Activated T-cell treated with anti-CD3 and anti-CD28 coated beads, Interleukin-2, amount 50 U/mL, for 4 hours (primary cell): ENCODE measurements around the gene ZBTB5. TPM values are rescaled to one million over a fixed set of nuclear protein-coding genes. Genes with fewer than 3 reads are reported as not detected.
"Not testable (repeated sequence)": the region's sequence is repeated elsewhere in the genome, so short reads cannot be mapped to it uniquely, and the experiment has no call there.

ENCODE experiments used
- ATAC-seq, 2 donors: fragments of 200-7000 bp; cut with Tn5 transposase; one replicate each; pipeline ENCODE4 v1.10.0; 2021
- DNase-seq: peaks from one replicate; pipeline ENCODE4 v3.0.0-alpha.2; 2020
- H3K27me3 Mint-ChIP-seq: one replicate; pipeline ENCODE4 v1.8.0; 2021; ENCODE audit warnings: low read depth, mixed read lengths
- H3K36me3 Mint-ChIP-seq: one replicate; pipeline ENCODE4 v1.8.0; 2022; ENCODE audit warnings: mixed read lengths; ENCODE audit not compliant: insufficient read depth
- H3K4me1 Mint-ChIP-seq: one replicate; pipeline ENCODE4 v1.8.0; 2021; ENCODE audit warnings: low read depth, mixed read lengths
- H3K4me3 Mint-ChIP-seq: one replicate; pipeline ENCODE4 v1.8.0; 2021; ENCODE audit warnings: mild to moderate bottlenecking, moderate library complexity, mixed read lengths
- H3K9me3 Mint-ChIP-seq: one replicate; pipeline ENCODE4 v1.8.0; 2021; ENCODE audit warnings: mixed read lengths
- total RNA-seq, 3 donors: library from RNA; stranded (reverse); gene quantifications; one replicate each; pipeline ENCODE4 v1.2.1, GENCODE V29; 2021

ZBTB5 gene
- total RNA-seq, 3 donors from 2014 or later = 3.9 to 5.2 (median 5.2) TPM

GRCh38 chr9:37501957-37502596 is 36.8 kb upstream of the ZBTB5 start:
- Mint-ChIP-seq H3K4me1 (peaks cover 23% of the 10 kb centered on the region), H3K4me3 (no peak overlapping the region), H3K27me3 (no peaks in the 10 kb centered on the region), H3K36me3 (peaks cover 49% of the 10 kb centered on the region), H3K9me3 (no peaks in the 10 kb centered on the region)
- no peak for ATAC-seq
- no peak for DNase-seq

- DNase-seq (no peak), ATAC-seq (no peak)
- H3K4me3 Mint-ChIP-seq = no peak overlapping the region
- no peaks in the 10 kb centered on the region for H3K9me3 Mint-ChIP-seq
- H3K4me1 Mint-ChIP-seq = peaks cover 19% of the 10 kb centered on the region
- no peaks in the 10 kb centered on the region for H3K27me3 Mint-ChIP-seq
- H3K36me3 Mint-ChIP-seq = peaks cover 55% of the 10 kb centered on the region
Measured at GRCh38 chr9:37499297-37499696, 34.0 kb upstream of the ZBTB5 start.

GRCh38 chr9:37498457-37498856 is 33.2 kb upstream of the ZBTB5 start:
- ATAC-seq = no peak
- Mint-ChIP-seq H3K4me1 (peaks cover 12% of the 10 kb centered on the region), H3K9me3 (no peaks in the 10 kb centered on the region), H3K36me3 (peaks cover 53% of the 10 kb centered on the region), H3K27me3 (no peaks in the 10 kb centered on the region), H3K4me3 (no peak overlapping the region)
- no peak for DNase-seq

- no peak overlapping the region for H3K4me3 Mint-ChIP-seq
- ATAC-seq (no peak), DNase-seq (no peak)
- peaks cover 7% of the 10 kb centered on the region for H3K4me1 Mint-ChIP-seq
- peaks cover 57% of the 10 kb centered on the region for H3K36me3 Mint-ChIP-seq
- no peaks in the 10 kb centered on the region for H3K9me3 Mint-ChIP-seq
- H3K27me3 Mint-ChIP-seq = no peaks in the 10 kb centered on the region
Measured at GRCh38 chr9:37497320-37497719, 32.1 kb upstream of the ZBTB5 start.

GRCh38 chr9:37496020-37496419 is 30.8 kb upstream of the ZBTB5 start:
- Mint-ChIP-seq H3K4me3 (no peak overlapping the region), H3K4me1 (peaks cover 2% of the 10 kb centered on the region), H3K36me3 (peaks cover 53% of the 10 kb centered on the region), H3K9me3 (no peaks in the 10 kb centered on the region), H3K27me3 (no peaks in the 10 kb centered on the region)
- ATAC-seq (no peak), DNase-seq (no peak)

GRCh38 chr9:37495571-37495970 is 30.3 kb upstream of the ZBTB5 start:
- Mint-ChIP-seq H3K4me3 (no peak overlapping the region), H3K36me3 (peaks cover 53% of the 10 kb centered on the region), H3K9me3 (no peaks in the 10 kb centered on the region), H3K27me3 (no peaks in the 10 kb centered on the region), H3K4me1 (peaks cover 3% of the 10 kb centered on the region)
- ATAC-seq = no peak
- no peak for DNase-seq

GRCh38 chr9:37491939-37492338 is 26.7 kb upstream of the ZBTB5 start:
- Mint-ChIP-seq H3K36me3 (peaks cover 58% of the 10 kb centered on the region), H3K9me3 (no peaks in the 10 kb centered on the region), H3K27me3 (no peaks in the 10 kb centered on the region), H3K4me1 (peaks cover 23% of the 10 kb centered on the region), H3K4me3 (no peak overlapping the region)
- DNase-seq (no peak), ATAC-seq (no peak)

GRCh38 chr9:37486616-37487548 is 21.6 kb upstream of the ZBTB5 start:
- Mint-ChIP-seq H3K4me3 (peak overlapping the region; percentile 98), H3K36me3 (peaks cover 30% of the 10 kb centered on the region), H3K4me1 (peaks cover 35% of the 10 kb centered on the region), H3K9me3 (no peaks in the 10 kb centered on the region), H3K27me3 (peaks cover under 1% of the 10 kb centered on the region)
- ATAC-seq (no peak), DNase-seq (no peak)

GRCh38 chr9:37486256-37486615 is 21.0 kb upstream of the ZBTB5 start:
- H3K4me3 Mint-ChIP-seq = peak overlapping the region; percentile 98
- no peak for ATAC-seq
- H3K36me3 Mint-ChIP-seq = peaks cover 27% of the 10 kb centered on the region
- H3K4me1 Mint-ChIP-seq = peaks cover 35% of the 10 kb centered on the region
- no peaks in the 10 kb centered on the region for H3K9me3 Mint-ChIP-seq
- peaks cover 6% of the 10 kb centered on the region for H3K27me3 Mint-ChIP-seq
- DNase-seq = no peak

GRCh38 chr9:37485389-37486255 is 20.4 kb upstream of the ZBTB5 start, which contains the start of gene POLR1E:
Gene POLR1E, plus strand, starts transcription at chr9:37485948. Its CDS starts 100 bp downstream, at chr9:37486048.
- no peaks in the 10 kb centered on the region for H3K9me3 Mint-ChIP-seq
- peaks cover 6% of the 10 kb centered on the region for H3K27me3 Mint-ChIP-seq
- H3K36me3 Mint-ChIP-seq = peaks cover 23% of the 10 kb centered on the region
- H3K4me3 Mint-ChIP-seq = peak within 1 kb of the TSS; percentile 98
- ATAC-seq (peak; percentile 97 to 98), DNase-seq (peak; percentile 97)
- H3K4me1 Mint-ChIP-seq = peaks cover 34% of the 10 kb centered on the region

- Mint-ChIP-seq H3K4me1 (peaks cover 9% of the 10 kb centered on the region), H3K9me3 (no peaks in the 10 kb centered on the region), H3K27me3 (peaks cover 21% of the 10 kb centered on the region), H3K36me3 (no peaks in the 10 kb centered on the region), H3K4me3 (no peak overlapping the region)
- no peak for ATAC-seq
- no peak for DNase-seq
Measured at GRCh38 chr9:37480759-37481158, 15.5 kb upstream of the ZBTB5 start.

- not testable (repeated sequence) for ATAC-seq, H3K9me3 Mint-ChIP-seq, H3K4me3 Mint-ChIP-seq, DNase-seq, H3K36me3 Mint-ChIP-seq, H3K4me1 Mint-ChIP-seq
- peaks cover 21% of the 10 kb centered on the region for H3K27me3 Mint-ChIP-seq
Measured at GRCh38 chr9:37477987-37478619, 12.9 kb upstream of the ZBTB5 start.

- not testable (repeated sequence) for ATAC-seq, H3K36me3 Mint-ChIP-seq, H3K4me3 Mint-ChIP-seq, H3K4me1 Mint-ChIP-seq, DNase-seq, H3K9me3 Mint-ChIP-seq
- H3K27me3 Mint-ChIP-seq = peaks cover 21% of the 10 kb centered on the region
Measured at GRCh38 chr9:37477443-37477842, 12.2 kb upstream of the ZBTB5 start.

- Mint-ChIP-seq H3K36me3 (no peaks in the 10 kb centered on the region), H3K4me1 (peaks cover 6% of the 10 kb centered on the region), H3K27me3 (peaks cover 21% of the 10 kb centered on the region), H3K9me3 (peaks cover 3% of the 10 kb centered on the region), H3K4me3 (no peak overlapping the region)
- DNase-seq (no peak), ATAC-seq (no peak)
Measured at GRCh38 chr9:37476930-37477329, 11.7 kb upstream of the ZBTB5 start.
